ENCODE measurements around the gene STK33.

Gene STK33

DNA sequence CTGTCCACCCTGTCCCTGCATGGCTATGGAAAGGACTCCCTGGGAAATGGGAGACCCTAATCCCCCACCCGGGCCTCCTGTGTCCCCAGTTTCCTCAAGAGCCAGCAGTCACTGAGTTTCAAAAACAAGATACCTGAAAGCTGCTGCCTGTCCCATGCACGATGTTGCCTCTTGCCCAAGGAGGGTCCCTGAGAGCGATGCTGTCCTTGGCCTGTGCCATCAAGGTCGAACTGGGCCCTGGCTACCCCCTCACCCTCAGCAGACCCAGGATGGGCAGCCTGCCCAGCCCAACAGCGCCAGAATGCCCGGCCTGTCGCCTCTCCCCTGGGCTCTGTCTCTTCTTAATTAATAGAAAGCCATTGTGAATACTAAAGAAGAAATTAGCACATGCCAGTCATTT lies 225.8 kb downstream of the STK33 start:
- no peak overlapping the region for H3K4me3 ChIP-seq (ENCODE audit: low read length)
- TF ChIP-seq, protein P1, sequence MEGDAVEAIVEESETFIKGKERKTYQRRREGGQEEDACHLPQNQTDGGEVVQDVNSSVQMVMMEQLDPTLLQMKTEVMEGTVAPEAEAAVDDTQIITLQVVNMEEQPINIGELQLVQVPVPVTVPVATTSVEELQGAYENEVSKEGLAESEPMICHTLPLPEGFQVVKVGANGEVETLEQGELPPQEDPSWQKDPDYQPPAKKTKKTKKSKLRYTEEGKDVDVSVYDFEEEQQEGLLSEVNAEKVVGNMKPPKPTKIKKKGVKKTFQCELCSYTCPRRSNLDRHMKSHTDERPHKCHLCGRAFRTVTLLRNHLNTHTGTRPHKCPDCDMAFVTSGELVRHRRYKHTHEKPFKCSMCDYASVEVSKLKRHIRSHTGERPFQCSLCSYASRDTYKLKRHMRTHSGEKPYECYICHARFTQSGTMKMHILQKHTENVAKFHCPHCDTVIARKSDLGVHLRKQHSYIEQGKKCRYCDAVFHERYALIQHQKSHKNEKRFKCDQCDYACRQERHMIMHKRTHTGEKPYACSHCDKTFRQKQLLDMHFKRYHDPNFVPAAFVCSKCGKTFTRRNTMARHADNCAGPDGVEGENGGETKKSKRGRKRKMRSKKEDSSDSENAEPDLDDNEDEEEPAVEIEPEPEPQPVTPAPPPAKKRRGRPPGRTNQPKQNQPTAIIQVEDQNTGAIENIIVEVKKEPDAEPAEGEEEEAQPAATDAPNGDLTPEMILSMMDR (IDR thresholded peaks at IDR 0.05; ENCODE audit: insufficient read depth, low read depth, low read length, missing control alignments), result no peak
- DNase-seq (ENCODE audit: low read depth), result no peak

DNA sequence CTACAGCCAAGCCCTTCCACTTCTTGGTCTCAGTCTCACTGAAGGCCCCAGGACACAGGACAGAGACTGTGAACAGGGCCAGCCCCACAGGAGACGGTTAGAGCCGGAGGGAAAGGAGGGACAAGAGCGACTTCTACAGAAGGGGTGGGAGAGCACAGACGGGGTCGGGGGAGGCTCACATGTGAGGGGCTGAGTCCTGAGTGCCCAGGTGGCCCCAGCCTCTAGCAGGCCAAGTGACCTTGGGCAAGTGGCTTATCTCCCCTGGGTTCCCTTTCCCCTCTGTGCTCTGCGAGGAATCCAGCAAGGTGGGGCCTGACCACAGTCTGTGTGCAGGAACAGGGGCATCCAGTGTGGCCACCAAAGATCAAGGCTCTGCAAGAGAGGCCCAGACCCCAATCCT lies 227.7 kb downstream of the STK33 start:
- DNase-seq (ENCODE audit: low read depth), result no peak
- TF ChIP-seq, protein P1 (IDR thresholded peaks at IDR 0.05; ENCODE audit: insufficient read depth, low read depth, low read length, missing control alignments), result no peak
- no peak overlapping the region for H3K4me3 ChIP-seq (ENCODE audit: low read length)

DNA sequence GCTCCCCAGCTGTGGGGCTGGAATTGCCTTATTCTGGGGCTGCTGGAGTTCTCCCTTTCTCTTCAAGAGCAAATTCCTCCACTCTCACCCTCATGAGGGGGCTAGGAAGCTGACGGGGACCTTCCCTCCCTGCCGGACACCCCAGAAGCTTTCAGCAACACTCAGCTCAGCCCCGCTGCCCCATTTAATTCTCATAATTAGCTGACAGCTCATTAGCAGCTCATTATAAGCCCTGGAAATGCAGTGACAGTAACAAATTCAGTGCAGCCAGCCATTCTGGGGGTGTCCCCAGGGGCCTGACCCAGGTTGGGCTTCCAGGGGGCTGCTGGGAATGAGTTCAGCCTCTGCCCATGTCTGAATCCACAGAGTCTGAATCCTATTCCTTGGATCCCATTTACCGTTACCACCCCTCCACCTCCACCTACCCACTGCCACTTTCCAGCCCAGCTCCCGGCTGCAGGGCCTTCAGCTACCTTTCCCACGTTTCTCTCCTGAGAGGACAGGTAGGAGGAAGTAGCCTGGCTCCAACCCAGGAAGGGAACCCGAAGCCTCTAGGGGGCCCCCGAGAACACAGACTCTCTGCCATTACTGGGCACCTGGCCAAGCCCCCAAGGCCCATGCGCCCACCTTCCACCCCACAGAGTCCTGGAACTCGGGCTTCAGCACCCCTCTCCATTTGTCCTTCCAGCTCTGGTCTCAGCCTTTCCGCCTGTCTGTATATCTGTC lies 228.6 kb downstream of the STK33 start:
- H3K4me3 ChIP-seq (ENCODE audit: low read length), result no peak overlapping the region
- no peak for DNase-seq (ENCODE audit: low read depth)
- TF ChIP-seq, protein P1 (IDR thresholded peaks at IDR 0.05; ENCODE audit: insufficient read depth, low read depth, low read length, missing control alignments), result no peak

DNA sequence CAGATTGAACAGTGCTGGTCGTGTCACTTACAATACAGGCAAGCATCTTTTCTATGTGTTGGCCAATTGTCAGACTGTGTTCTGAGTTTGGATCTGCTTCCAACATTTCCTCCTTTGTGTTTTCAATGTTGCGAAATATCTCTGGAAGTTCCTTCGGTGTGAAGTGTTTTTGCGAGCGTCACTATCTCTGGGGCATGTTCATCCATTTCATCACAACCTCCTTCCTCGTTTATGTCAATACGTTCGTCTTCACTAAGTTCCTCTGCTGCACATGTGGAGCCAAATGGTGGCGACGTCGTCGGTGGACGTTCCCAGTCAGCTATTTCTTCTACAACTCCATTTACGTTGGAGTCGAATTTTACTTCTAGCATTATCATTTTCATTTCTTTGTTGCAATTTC lies 230.1 kb downstream of the STK33 start:
- H3K4me3 ChIP-seq (ENCODE audit: low read length), result no peak overlapping the region
- DNase-seq (ENCODE audit: low read depth), result peak; percentile 32
- TF ChIP-seq, protein P1 (IDR thresholded peaks at IDR 0.05; ENCODE audit: insufficient read depth, low read depth, low read length, missing control alignments), result no peak

DNA sequence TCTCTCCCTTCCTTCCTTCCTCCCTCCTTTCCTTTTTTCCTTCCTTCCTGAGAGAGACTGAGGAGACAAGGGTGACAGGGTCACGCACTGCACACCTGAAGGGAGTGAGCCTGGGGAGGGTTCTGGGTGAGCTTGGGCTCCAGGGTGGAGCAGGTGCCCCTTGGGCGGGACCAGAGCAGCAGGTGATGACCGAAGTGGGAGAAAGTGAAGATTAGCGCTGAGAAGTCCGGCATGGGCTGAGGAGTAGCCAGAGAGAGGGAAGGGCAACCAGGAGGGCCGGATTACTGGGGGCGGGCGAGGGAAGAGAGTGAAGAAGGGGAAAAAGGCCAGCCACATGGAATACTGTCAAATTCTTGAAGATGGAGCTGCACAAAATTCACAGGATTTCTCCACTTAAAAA lies 231.1 kb downstream of the STK33 start:
- H3K4me3 ChIP-seq (ENCODE audit: low read length), result no peak overlapping the region
- TF ChIP-seq, protein P1 (IDR thresholded peaks at IDR 0.05; ENCODE audit: insufficient read depth, low read depth, low read length, missing control alignments), result no peak
- DNase-seq (ENCODE audit: low read depth), result no peak

DNA sequence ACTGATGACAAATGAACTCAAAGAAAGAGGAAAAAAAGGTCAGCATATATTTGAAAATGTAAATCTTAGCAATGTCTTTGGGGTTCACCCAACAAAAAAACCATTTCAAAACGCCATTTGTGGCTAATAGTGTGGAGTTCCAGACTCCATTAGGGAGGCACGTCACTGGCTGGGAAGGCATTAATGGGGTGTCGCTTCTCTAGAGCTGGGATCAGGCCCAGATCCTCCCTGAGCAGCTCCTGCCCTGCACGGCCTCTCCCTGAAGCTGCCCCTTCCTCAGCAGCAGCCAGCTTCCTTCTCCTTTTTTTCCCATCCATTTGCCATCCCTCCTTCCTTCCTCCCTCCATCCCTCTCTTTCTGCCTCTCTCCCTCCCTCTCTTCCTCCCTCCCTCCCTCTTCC lies 231.5 kb downstream of the STK33 start:
- TF ChIP-seq, protein P1 (IDR thresholded peaks at IDR 0.05; ENCODE audit: insufficient read depth, low read depth, low read length, missing control alignments), result no peak
- H3K4me3 ChIP-seq (ENCODE audit: low read length), result no peak overlapping the region
- DNase-seq (ENCODE audit: low read depth), result no peak

DNA sequence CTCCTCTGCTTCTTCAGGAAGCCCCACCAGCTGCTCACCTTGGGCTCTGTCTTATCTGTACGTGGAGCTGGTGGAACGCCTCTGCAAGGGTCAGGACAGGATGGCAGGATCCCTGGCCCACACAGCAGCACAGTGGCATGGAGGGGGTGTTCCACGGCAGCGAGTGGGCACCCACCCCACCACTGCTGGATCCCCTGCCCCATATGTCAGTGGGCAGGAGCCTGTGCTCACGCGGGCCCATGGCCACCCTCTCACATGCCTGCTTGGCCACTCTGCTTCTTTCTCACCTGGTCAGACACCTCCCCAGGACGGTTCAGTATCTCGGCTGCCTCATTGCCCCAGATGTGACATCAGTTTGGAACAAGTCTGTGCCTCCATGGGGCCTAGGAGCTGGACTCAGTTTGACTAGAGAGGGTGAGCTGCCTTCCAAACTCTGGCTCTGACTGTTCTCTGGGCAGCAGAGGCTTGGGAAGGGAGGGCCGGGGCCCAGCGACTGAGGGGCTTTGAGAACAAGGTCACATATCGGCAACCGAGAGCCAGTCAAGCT lies 232.3 kb downstream of the STK33 start:
- TF ChIP-seq, protein P1 (IDR thresholded peaks at IDR 0.05; ENCODE audit: insufficient read depth, low read depth, low read length, missing control alignments), result no peak
- DNase-seq (ENCODE audit: low read depth), result no peak
- H3K4me3 ChIP-seq (ENCODE audit: low read length), result no peak overlapping the region

All from epithelial cell of esophagus (primary cell).